A549 (cell line): ENCODE measurements around the gene USP6NL. TPM values are rescaled to one million over a fixed set of nuclear protein-coding genes. Genes with fewer than 3 reads are reported as not detected.

ENCODE experiments used
- ATAC-seq, 2 experiments: fragments of 200-7000 bp in 1 of 2; fragments of >200 bp in 1 of 2; cut with Nextera tagmentation in 1 of 2; cut with Tn5 transposase in 1 of 2; 3 replicates each; pipeline versions ENCODE4 v1.8.0 to v1.9.1; 2018 to 2020; ENCODE audit warnings: mild to moderate bottlenecking in 1 of 2, moderate library complexity in 1 of 2
- CTCF ChIA-PET: fragments of 300-600 bp; sonication (Branson Sonifier 250); formaldehyde crosslinking; extraction: SDS; loops from one replicate; lab custom pipeline; 2021; ENCODE audit warnings: antibody characterized with exemption, inconsistent platforms; lab: Yijun Ruan, JAX
- POLR2A ChIA-PET: fragments of 350-600 bp; formaldehyde crosslinking; extraction: SDS; loops from one replicate; lab custom pipeline; 2021; ENCODE audit warnings: antibody characterized with exemption, inconsistent platforms; lab: Yijun Ruan, JAX
- DNase-seq, 2 experiments: peaks; one replicate each; pipeline versions ENCODE4 v3.0.0 to v3.0.0-alpha.2; 2011 to 2016; ENCODE audit warnings: low read depth in 1 of 2, low spot score in 1 of 2
- FAIRE-seq: peaks from 2 replicates; lab custom pipeline; 2011; peaks lifted over from hg19 to GRCh38; lab: Jason Lieb, UNC
- H3K27ac ChIP-seq, 2 experiments: fragments of >200 bp; sonication (Bioruptor Twin); formaldehyde crosslinking; 3 replicates each; pipeline ENCODE4 v1.5.1; 2016 to 2017
- H3K4me1 ChIP-seq: fragments of >200 bp; sonication (Bioruptor Twin); formaldehyde crosslinking; 3 replicates; pipeline ENCODE4 v1.6.1; 2016
- H3K4me2 ChIP-seq: fragments of >200 bp; sonication (Bioruptor Twin); formaldehyde crosslinking; 3 replicates; pipeline ENCODE4 v1.6.1; 2016
- H3K4me3 ChIP-seq: fragments of >200 bp; sonication (Bioruptor Twin); formaldehyde crosslinking; 3 replicates; pipeline ENCODE4 v1.5.1; 2016
- H3K9me3 ChIP-seq: fragments of >200 bp; sonication (Bioruptor Twin); formaldehyde crosslinking; 3 replicates; pipeline ENCODE4 v1.6.1; 2016
- BHLHE40 ChIP-seq: IDR thresholded peaks from 2 replicates; pipeline ENCODE4 v1.6.1; 2012; ENCODE audit warnings: low read depth, low read length, inconsistent platforms
- CBX2 ChIP-seq: fragments of 200-600 bp; sonication (generic); IDR thresholded peaks from 2 replicates; pipeline ENCODE4 v1.6.1; 2016; ENCODE audit warnings: low read depth, mild to moderate bottlenecking, borderline replicate concordance
- CEBPB ChIP-seq, 2 experiments: fragments of >200 bp in 1 of 2; sonication (Bioruptor Twin) in 1 of 2; formaldehyde crosslinking in 1 of 2; IDR thresholded peaks; 2 replicates each; pipeline ENCODE4 v1.6.1; 2012 to 2016
- FOSB ChIP-seq: fragments of 250-450 bp; sonication (Bioruptor Pico); IDR thresholded peaks from 2 replicates; pipeline ENCODE4 v1.5.0; 2020; ENCODE audit warnings: mild to moderate bottlenecking, moderate library complexity
- FOXS1 ChIP-seq: fragments of 250-450 bp; sonication (Bioruptor Pico); IDR thresholded peaks from 2 replicates; pipeline ENCODE4 v1.5.0; 2020; ENCODE audit warnings: mild to moderate bottlenecking, moderate library complexity
- HOXB13 ChIP-seq: fragments of 250-450 bp; sonication (Bioruptor Pico); IDR thresholded peaks from 2 replicates; pipeline ENCODE4 v1.5.0; 2020; ENCODE audit warnings: low read depth, mild to moderate bottlenecking, moderate library complexity
- MAFK ChIP-seq: fragments of 450-650 bp; IDR thresholded peaks from 2 replicates; pipeline ENCODE4 v1.6.1; 2014; ENCODE audit not compliant: partially characterized antibody
- NPAS2 ChIP-seq: fragments of 250-450 bp; sonication (Bioruptor Pico); IDR thresholded peaks from 2 replicates; pipeline ENCODE4 v1.8.0; 2022; ENCODE audit warnings: mild to moderate bottlenecking, moderate library complexity, borderline replicate concordance
- RARB ChIP-seq: fragments of 250-450 bp; sonication (Bioruptor Pico); IDR thresholded peaks from 2 replicates; pipeline ENCODE4 v1.8.0; 2021; ENCODE audit warnings: mild to moderate bottlenecking, moderate library complexity
- SREBF2 ChIP-seq: fragments of 450-650 bp; IDR thresholded peaks from 2 replicates; pipeline ENCODE4 v1.6.1; 2014; ENCODE audit warnings: mild to moderate bottlenecking, moderate library complexity
- ZC3H11A ChIP-seq: fragments of 450-650 bp; IDR thresholded peaks from 2 replicates; pipeline ENCODE4 v1.6.1; 2014; ENCODE audit warnings: antibody characterized with exemption, mild to moderate bottlenecking
- ZNF302 ChIP-seq: fragments of 250-450 bp; sonication (Bioruptor Pico); IDR thresholded peaks from 2 replicates; pipeline ENCODE4 v1.9.0; 2021; ENCODE audit warnings: inconsistent platforms, mild to moderate bottlenecking, moderate library complexity
- WGBS: methylation state at CpG from one replicate; pipeline ENCODE4 v1.1.6; 2017; ENCODE audit errors: missing lambda C conversion rate; 5-methylcytosine and 5-hydroxymethylcytosine counted together
- polyA plus RNA-seq, 4 experiments: library from polyadenylated mRNA; depleted of rRNA in 3 of 4; stranded (reverse); fragments of >200 nt; fragmentation: RNase III in 1 of 4; extraction: RNeasy Plus Mini Kit Qiagen cat#74134 plus additional on column Dnase treatment in 1 of 4; gene quantifications; 2 replicates in 3 of 4; 3 replicates in 1 of 4; pipeline ENCODE4 v1.2.3, GENCODE V29; 2011 to 2017
- TF ChIP-seq, protein P1 (sequence below): fragments of 450-650 bp; IDR thresholded peaks from 2 replicates; pipeline ENCODE4 v1.6.1; 2014; ENCODE audit warnings: antibody characterized with exemption
- TF ChIP-seq, protein P2 (sequence below): fragments of 200-600 bp; sonication (generic); IDR thresholded peaks from 2 replicates; pipeline ENCODE4 v1.6.1; 2016; ENCODE audit warnings: antibody characterized with exemption, mild to moderate bottlenecking, moderate library complexity
- TF ChIP-seq, protein P3 (sequence below): fragments of >200 bp; sonication (Bioruptor Twin); formaldehyde crosslinking; IDR thresholded peaks from 3 replicates; pipeline ENCODE4 v1.6.1; 2016

The USP6NL gene
- polyA plus RNA-seq, 2 of the 4 experiments (the other 2 are of a cell fraction), result 10.6 to 18.2 TPM

DNA sequence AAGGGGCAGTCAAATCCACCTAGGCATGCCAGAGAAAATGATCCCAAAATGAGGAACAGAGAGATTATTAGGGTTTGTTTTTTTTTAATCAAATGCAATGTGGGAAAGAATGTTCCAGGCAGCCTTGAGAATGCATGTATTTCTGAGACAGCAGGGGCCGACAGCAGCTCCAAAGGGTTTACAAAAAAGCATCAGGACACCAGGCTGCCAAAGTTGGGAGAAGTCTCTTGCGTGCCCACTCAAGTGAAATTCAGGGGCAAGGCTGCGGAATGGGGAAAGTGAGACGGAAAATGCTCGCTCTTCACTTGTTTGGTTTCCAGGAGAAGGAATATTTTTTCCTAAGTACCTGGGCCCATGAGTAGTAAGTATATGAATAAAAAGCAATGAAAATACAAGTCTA, 101.2 kb downstream of the USP6NL start:
- DNase-seq (no peak), FAIRE-seq (no peak), ATAC-seq (no peak)
- Histone ChIP-seq H3K27ac (no peak overlapping the region), H3K9me3 (no peaks in the 10 kb centered on the region), H3K4me1 (no peaks in the 10 kb centered on the region), H3K4me2 (no peak overlapping the region), H3K4me3 (no peak overlapping the region)
- CTCF ChIA-PET, result interaction anchor here (2.6 kb wide), 1 partner anchor 215 kb away, joined by 8 read pairs; no protein-coding TSS in a partner anchor
- POLR2A ChIA-PET, result no interaction called here
- TF ChIP-seq, protein P1, sequence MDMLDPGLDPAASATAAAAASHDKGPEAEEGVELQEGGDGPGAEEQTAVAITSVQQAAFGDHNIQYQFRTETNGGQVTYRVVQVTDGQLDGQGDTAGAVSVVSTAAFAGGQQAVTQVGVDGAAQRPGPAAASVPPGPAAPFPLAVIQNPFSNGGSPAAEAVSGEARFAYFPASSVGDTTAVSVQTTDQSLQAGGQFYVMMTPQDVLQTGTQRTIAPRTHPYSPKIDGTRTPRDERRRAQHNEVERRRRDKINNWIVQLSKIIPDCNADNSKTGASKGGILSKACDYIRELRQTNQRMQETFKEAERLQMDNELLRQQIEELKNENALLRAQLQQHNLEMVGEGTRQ, result no peak
- TF ChIP-seq, protein P2, sequence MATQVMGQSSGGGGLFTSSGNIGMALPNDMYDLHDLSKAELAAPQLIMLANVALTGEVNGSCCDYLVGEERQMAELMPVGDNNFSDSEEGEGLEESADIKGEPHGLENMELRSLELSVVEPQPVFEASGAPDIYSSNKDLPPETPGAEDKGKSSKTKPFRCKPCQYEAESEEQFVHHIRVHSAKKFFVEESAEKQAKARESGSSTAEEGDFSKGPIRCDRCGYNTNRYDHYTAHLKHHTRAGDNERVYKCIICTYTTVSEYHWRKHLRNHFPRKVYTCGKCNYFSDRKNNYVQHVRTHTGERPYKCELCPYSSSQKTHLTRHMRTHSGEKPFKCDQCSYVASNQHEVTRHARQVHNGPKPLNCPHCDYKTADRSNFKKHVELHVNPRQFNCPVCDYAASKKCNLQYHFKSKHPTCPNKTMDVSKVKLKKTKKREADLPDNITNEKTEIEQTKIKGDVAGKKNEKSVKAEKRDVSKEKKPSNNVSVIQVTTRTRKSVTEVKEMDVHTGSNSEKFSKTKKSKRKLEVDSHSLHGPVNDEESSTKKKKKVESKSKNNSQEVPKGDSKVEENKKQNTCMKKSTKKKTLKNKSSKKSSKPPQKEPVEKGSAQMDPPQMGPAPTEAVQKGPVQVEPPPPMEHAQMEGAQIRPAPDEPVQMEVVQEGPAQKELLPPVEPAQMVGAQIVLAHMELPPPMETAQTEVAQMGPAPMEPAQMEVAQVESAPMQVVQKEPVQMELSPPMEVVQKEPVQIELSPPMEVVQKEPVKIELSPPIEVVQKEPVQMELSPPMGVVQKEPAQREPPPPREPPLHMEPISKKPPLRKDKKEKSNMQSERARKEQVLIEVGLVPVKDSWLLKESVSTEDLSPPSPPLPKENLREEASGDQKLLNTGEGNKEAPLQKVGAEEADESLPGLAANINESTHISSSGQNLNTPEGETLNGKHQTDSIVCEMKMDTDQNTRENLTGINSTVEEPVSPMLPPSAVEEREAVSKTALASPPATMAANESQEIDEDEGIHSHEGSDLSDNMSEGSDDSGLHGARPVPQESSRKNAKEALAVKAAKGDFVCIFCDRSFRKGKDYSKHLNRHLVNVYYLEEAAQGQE, result no peak
- TF ChIP-seq BHLHE40, result no peak
- TF ChIP-seq SREBF2, result no peak
- TF ChIP-seq RARB, result no peak
- WGBS, result 95% methylated on average over 5 of the region's 5 CpGs

DNA sequence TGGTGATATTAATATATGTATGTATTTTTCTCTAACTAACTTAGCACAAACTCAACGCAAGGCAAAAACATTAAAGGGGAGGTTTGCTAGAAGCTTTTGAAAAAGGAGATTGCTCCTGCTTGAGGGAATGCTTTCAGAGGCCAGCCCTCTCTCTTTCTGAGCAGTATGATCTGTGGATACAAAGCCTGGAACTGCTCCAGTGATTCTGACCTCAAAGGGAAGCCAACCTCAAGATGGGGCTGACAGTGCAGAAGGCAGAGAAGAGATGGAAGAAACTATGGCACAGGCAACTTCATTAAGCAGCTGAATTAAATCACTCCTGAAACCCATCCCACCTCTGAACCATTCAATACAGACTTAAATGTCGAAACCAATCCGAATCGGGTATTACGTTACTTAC, 102.4 kb downstream of the USP6NL start:
- no peak for DNase-seq
- Histone ChIP-seq H3K27ac (no peak overlapping the region), H3K4me2 (no peak overlapping the region), H3K4me1 (no peaks in the 10 kb centered on the region), H3K4me3 (no peak overlapping the region)
- no peak for ATAC-seq
- TF ChIP-seq CEBPB (IDR thresholded peaks at IDR 0.05) (no peak), HOXB13 (CRISPR knock-in tag) (no peak), CBX2 (no peak), ZC3H11A (no peak), ZNF302 (CRISPR knock-in tag) (no peak), RARB (no peak), NPAS2 (no peak), FOXS1 (CRISPR knock-in tag) (no peak), BHLHE40 (no peak), FOSB (CRISPR knock-in tag) (no peak), MAFK (no peak)
- TF ChIP-seq, protein P3, sequence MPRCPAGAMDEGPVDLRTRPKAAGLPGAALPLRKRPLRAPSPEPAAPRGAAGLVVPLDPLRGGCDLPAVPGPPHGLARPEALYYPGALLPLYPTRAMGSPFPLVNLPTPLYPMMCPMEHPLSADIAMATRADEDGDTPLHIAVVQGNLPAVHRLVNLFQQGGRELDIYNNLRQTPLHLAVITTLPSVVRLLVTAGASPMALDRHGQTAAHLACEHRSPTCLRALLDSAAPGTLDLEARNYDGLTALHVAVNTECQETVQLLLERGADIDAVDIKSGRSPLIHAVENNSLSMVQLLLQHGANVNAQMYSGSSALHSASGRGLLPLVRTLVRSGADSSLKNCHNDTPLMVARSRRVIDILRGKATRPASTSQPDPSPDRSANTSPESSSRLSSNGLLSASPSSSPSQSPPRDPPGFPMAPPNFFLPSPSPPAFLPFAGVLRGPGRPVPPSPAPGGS, result no peak
- TF ChIP-seq, protein P2, result no peak
- TF ChIP-seq, all 56 proteins: peak for 0
- CTCF ChIA-PET, result interaction anchor here (1.0 to 3.6 kb wide), 5 partner anchors 10 to 249 kb away, joined by 3 to 12 read pairs (median 4); no protein-coding TSS in a partner anchor
- POLR2A ChIA-PET, result no interaction called here
- WGBS, result 92% methylated on average over 5 of the region's 5 CpGs
- H3K9me3 ChIP-seq, result no peaks in the 10 kb centered on the region
- FAIRE-seq, result no peak
